ENCODE measurements around the gene OR4D6. TPM values are rescaled to one million over a fixed set of nuclear protein-coding genes. Genes with fewer than 3 reads are reported as not detected.
"Not testable (repeated sequence)": the region's sequence is repeated elsewhere in the genome, so short reads cannot be mapped to it uniquely, and the experiment has no call there.

Gene OR4D6
- total RNA-seq (2014; rRNA removed; shearing (Covaris generic)) = not detected in 2 replicates

DNA sequence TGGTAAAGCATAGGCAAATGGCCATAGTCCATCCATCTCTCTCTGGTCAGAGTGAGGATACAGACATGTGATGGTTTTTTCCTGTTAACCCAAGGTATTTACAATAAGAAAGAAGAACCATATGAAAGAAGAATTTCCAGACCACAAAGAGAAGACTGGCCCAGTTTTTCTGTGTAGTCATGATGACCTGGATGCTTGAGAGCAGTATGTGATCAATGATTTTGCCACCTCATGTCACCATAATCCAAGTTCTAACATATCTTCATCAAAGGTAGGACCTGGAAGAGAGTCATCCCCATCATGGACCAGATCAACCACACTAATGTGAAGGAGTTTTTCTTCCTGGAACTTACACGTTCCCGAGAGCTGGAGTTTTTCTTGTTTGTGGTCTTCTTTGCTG lies at the start of gene OR4D6:
TSS of gene OR4D6 (plus strand) at position 301 of the 400 bp plus-strand sequence. CDS start at position 301, 0 bp downstream.
- DNase-seq (ENCODE audit: low read depth) = no peak

GRCh38 chr11:59413646-59414045 lies 43.1 kb upstream of the OR4D6 start:
- no peak for DNase-seq (ENCODE audit: low read depth)

GRCh38 chr11:59415111-59415510 lies 41.6 kb upstream of the OR4D6 start:
- DNase-seq (ENCODE audit: low read depth) = no peak

- no peak for DNase-seq (ENCODE audit: low read depth)
Measured at GRCh38 chr11:59416613-59417012, 40.1 kb upstream of the OR4D6 start.

DNA sequence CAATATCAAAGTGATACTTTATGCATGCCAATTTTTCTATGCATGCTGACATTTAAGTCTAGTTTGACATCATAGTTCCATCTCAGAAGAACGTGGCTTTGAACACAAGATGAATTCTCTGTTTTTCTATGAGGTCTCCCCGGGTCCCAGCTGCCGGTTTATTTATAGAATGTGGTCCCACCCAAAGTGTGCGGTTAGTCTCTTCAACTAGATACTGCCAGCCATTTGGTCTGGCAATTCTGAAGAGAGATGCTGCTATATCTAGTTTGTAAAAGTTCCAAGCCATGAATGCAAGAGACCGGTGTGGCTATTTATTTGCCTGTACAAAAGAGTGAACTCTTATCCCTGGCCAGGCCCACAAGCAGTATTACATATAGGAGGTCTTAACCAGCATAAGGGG lies 39.7 kb upstream of the OR4D6 start:
- DNase-seq (ENCODE audit: low read depth) = no peak

DNA sequence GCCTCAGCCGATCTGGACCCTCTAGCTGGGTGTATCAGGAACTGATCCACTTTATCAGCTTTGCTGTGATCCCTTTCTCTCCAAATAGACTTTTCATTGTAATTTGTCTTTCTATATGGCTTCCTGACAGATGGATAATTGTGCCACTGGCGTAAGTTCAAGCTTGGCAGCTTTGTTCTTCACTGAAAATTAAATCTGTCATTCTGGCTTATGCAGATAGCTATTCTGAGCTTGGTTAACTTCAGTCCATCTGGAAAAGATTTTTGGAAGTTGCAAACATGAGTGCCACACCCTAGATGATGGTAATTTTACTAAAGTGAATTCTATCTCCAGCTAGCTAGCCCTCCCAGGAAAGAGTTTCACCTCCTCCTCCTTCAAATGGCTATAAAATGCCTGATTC lies 38.6 kb upstream of the OR4D6 start:
- DNase-seq (ENCODE audit: low read depth) = no peak

- DNase-seq (ENCODE audit: low read depth) = no peak
Measured at GRCh38 chr11:59423835-59424234, 32.9 kb upstream of the OR4D6 start.

DNA sequence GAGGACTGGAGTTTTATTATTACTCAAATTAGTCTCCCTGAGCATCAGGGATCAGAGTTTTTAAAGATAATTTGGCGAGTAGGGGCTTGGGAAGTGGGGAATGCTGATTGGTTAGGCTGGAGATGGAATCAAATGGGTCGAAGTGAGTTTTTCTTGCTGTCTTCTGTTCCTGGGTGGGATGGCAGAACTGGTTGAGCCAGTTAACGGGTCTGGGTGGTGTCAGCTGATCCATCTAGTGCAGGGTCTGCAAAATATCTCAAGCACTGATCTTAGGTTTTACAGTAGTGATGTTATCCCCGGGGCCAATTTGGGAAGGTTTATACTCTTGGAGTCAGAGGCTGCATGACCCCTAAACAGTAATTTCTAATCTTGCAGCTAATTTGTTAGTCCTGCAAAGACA lies 31.6 kb upstream of the OR4D6 start:
- no peak for DNase-seq (ENCODE audit: low read depth)

- no peak for DNase-seq (ENCODE audit: low read depth)
Measured at GRCh38 chr11:59426361-59427067, 30.2 kb upstream of the OR4D6 start, which contains the start of gene OR5A2. OR5A2 (minus strand) TSS chr11:59426413; CDS start chr11:59422953, 3,460 bp downstream.

GRCh38 chr11:59427068-59427382 lies 29.7 kb upstream of the OR4D6 start:
- DNase-seq (ENCODE audit: low read depth) = no peak

GRCh38 chr11:59429924-59430516 lies 26.7 kb upstream of the OR4D6 start:
- peak; percentile 52 for DNase-seq (ENCODE audit: low read depth)

DNA sequence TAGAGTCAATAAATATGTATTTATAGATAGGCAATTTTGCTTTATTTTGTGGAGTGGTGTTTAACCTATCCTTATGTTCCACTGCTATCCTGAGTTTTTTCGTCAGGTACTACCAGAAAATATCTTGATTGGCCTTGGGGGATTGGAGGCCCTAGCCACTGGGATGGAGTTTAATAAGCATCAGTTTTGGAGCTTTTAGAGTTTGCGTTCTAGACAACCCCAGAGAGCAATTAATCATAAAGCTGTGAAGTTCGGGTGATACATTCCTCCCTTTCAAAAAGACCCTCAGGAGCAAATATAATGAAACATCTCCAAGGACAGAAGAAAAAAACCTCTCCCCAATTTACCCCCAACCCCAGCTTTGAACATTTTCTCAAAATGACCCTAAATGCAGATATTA lies 20.6 kb upstream of the OR4D6 start, which contains the start of gene OR5A1:
TSS of gene OR5A1 (plus strand) at position 301 of the 400 bp plus-strand sequence. CDS start 6,700 bp downstream, outside the sequence.
- DNase-seq (ENCODE audit: low read depth) = no peak

- DNase-seq (ENCODE audit: low read depth) = no peak
Measured at GRCh38 chr11:59437770-59438169, 19.0 kb upstream of the OR4D6 start.

DNA sequence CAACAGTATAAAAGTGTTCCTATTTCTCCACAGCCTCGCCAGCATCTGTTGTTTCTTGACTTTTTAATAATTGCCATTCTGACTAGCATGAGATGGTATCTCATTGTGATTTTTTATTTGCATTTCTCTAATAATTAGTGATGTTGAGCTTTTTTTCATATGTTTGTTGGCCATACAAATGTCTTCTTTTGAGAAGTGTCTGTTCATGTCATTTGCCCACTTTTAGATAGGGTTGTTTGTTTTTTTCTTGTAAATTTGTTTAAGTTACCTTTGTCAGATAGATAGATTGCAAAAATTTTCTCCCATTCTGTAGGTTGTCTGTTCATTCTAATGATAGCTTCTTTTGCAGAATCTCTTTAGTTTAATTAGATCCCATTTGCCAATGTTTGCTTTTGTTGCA lies 11.1 kb upstream of the OR4D6 start:
- DNase-seq (ENCODE audit: low read depth) = not testable (repeated sequence)

DNA sequence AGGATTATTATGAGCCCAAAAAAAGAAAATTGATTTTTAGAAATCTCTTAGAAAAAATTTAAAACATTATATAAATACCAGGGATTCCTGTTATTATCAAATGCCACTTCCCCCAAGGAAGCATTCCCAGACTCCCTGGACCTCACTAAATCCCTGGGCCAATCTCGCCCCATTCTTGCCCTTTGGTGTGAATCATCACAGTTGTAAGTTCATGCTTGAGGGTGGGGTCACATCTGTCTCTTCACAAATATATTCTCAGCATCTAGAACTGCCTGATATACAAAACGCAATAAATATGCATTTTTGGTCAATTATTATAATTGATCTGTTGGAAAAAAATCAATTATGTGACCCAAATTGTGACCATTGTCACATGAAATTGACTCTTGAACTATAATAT lies 8.3 kb upstream of the OR4D6 start:
- no peak for DNase-seq (ENCODE audit: low read depth)

GRCh38 chr11:59459916-59460315 lies 3.2 kb downstream of the OR4D6 start:
- no peak for DNase-seq (ENCODE audit: low read depth)

GRCh38 chr11:59463190-59463641 lies 6.5 kb downstream of the OR4D6 start:
- DNase-seq (ENCODE audit: low read depth) = peak; percentile 19

DNA sequence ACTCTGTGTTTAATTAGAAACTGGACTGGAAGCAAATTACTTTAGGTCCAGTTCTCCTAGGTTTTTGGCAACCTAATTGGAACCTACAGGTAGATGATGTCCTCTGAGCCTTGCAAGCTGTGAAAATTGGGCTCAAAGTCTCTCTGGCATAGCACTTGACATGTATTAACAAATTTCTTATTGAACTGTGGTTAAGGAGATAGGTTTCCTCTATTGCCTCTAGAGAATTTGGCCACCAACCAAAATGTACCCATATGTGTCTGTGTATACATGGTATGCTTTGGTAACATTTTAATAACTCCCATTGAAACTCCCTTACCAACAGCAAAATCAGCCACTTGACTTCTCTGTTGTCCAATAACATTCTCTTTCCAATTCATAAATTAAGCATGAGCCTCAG lies 16.3 kb downstream of the OR4D6 start, which contains the start of gene OR4D10:
TSS of gene OR4D10 (plus strand) at position 301 of the 400 bp plus-strand sequence. CDS start 4,115 bp downstream, outside the sequence.
- no peak for DNase-seq (ENCODE audit: low read depth)

DNA sequence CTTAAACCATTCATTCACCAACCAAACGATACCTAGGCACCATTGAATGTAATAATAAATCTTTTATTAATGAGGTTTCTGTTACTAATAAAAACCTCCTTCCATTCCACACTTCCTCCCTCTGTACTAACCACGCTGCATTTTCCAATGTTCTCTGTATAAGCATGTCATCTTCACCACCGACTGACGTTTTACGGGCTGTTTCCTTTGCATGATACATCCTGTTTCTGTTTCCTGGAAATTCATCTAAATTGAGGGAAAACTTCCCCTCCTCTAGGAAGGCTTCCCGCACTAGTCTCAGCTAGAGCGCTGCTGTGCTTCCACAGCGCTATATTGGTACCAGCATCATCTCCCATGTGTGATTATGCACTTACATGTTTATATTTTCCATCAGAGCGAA lies 18.4 kb downstream of the OR4D6 start:
- DNase-seq (ENCODE audit: low read depth) = no peak

DNA sequence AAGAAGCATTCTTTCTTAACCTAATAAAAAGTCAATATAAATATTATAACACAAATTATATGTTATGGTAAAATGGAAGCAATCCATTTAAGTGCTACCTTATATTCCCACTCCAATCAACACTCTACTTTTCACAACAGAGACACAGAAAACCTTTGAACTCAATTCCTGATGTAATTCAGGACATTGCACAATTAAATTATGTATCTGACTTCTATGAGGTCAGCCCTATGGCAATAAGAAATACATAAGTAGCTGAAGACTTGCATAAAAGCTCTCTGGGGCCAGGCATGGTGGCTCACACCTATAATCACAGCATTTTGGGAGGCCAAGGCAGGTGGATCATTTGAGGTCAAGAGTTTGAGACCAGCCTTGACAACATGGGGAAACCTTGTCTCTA lies 23.1 kb downstream of the OR4D6 start:
- no peak for DNase-seq (ENCODE audit: low read depth)

- no peak for DNase-seq (ENCODE audit: low read depth)
Measured at GRCh38 chr11:59480359-59480758, 23.6 kb downstream of the OR4D6 start.

GRCh38 chr11:59501931-59502330 lies 45.2 kb downstream of the OR4D6 start:
- no peak for DNase-seq (ENCODE audit: low read depth)

DNA sequence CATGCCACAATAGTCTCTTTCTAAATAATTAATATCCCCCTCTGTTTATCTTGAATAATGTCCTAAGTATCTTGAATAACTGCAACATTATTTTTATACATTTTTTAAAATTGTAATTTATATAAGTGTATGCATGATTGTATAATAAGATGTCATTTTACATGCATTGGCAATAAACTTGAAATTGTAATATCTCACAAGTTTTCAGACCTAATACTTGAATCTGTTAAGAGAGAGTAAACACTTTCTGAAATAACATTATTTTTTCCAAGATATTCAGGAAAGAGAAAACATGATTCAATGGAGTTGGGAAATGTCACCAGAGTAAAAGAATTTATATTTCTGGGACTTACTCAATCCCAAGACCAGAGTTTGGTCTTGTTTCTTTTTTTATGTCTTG lies 46.5 kb downstream of the OR4D6 start, which contains the start of gene OR4D11:
TSS of gene OR4D11 (plus strand) at position 301 of the 400 bp plus-strand sequence. CDS start at position 301, 0 bp downstream.
- no peak for DNase-seq (ENCODE audit: low read depth)
